ENCODE data around the gene NFKBIB. TPM values are rescaled to one million over a fixed set of nuclear protein-coding genes. Genes with fewer than 3 reads are reported as not detected.
A peak's percentile ranks its signal among the peaks of the same experiment; 100 is the strongest.

Gene NFKBIB
- polyA plus RNA-seq, 3 donors = 6.7 to 29.4 (median 9.0) TPM

- Histone ChIP-seq H2AFZ (ENCODE audit: insufficient read depth, low read depth, low read length, poor library complexity, severe bottlenecking) (no peak overlapping the region), H3K27me3 (ENCODE audit: control insufficient read depth in 2 of 2, insufficient read depth in 2 of 2, low read length in 2 of 2) (no peaks in the 10 kb centered on the region), H3K4me2 (replicated peaks; ENCODE audit: extremely low read depth, low read length, poor library complexity, severe bottlenecking) (no peak overlapping the region), H3K9me3 (replicated peaks in 1 of 2; ENCODE audit: control insufficient read depth in 1 of 2, insufficient read depth in 1 of 2, low read length in 2 of 2) (no peaks in the 10 kb centered on the region), H3K27ac (ENCODE audit: low read depth in 1 of 2, low read length in 2 of 2) (no peak overlapping the region), H3K4me3 (replicated peaks in 1 of 3; ENCODE audit: low read depth in 2 of 3, low read length in 3 of 3) (no peak overlapping the region), H3K79me2 (ENCODE audit: insufficient read depth, low read length) (no peaks in the 10 kb centered on the region), H3K4me1 (ENCODE audit: control insufficient read depth in 1 of 2, insufficient read depth in 2 of 2, low read length in 2 of 2) (peaks cover 18 to 19% of the 10 kb centered on the region in 2 donors), H3K9ac (ENCODE audit: insufficient read depth, low read length, poor library complexity, severe bottlenecking) (no peak overlapping the region), H3K36me3 (replicated peaks in 1 of 2; ENCODE audit: control insufficient read depth in 1 of 2, insufficient read depth in 2 of 2, low read length in 2 of 2) (peaks cover 6 to 7% of the 10 kb centered on the region in 2 donors), H4K20me1 (ENCODE audit: insufficient read depth, low read length) (no peaks in the 10 kb centered on the region)
- no peak for TF ChIP-seq CTCF (IDR thresholded peaks at IDR 0.05)
- WGBS (ENCODE audit: insufficient coverage) = 77% methylated on average over 3 of the region's 6 CpGs
- H3K36me3 Mint-ChIP-seq = peaks cover 15 to 31% of the 10 kb centered on the region in 2 donors
- intact Hi-C loops (cut with micrococcal nuclease) = no loop called here
- no peaks in the 10 kb centered on the region for H3K9me3 Mint-ChIP-seq
- peak overlapping the region in 1 of 7 donors; percentile 61 for H3K27ac Mint-ChIP-seq
- no peak for DNase-seq
- H3K4me1 Mint-ChIP-seq = peaks cover 16% of the 10 kb centered on the region
- no peaks in the 10 kb centered on the region for H3K27me3 Mint-ChIP-seq (ENCODE audit: low read depth in 3 of 3)
- no peak overlapping the region for H3K4me3 Mint-ChIP-seq
These were observed 23.9 kb upstream of the NFKBIB start for GRCh38 chr19:38875656-38876395.

GRCh38 chr19:38877781-38878574 is 21.8 kb upstream of the NFKBIB start, which contains the start of gene RINL:
RINL (minus strand) TSS chr19:38878275; CDS start chr19:38876742, 1,533 bp downstream.
- H3K27me3 ChIP-seq (ENCODE audit: control insufficient read depth in 2 of 2, insufficient read depth in 2 of 2, low read length in 2 of 2) = no peaks in the 10 kb centered on the region
- peaks cover 18 to 19% of the 10 kb centered on the region in 2 donors for H3K4me1 ChIP-seq (ENCODE audit: control insufficient read depth in 1 of 2, insufficient read depth in 2 of 2, low read length in 2 of 2)
- H3K4me2 ChIP-seq (replicated peaks; ENCODE audit: extremely low read depth, low read length, poor library complexity, severe bottlenecking) = peak within 1 kb of the TSS; percentile 89
- Mint-ChIP-seq H3K27me3 (ENCODE audit: low read depth in 3 of 3) (no peaks in the 10 kb centered on the region), H3K27ac (peak within 1 kb of the TSS; percentile 81 to 94 (median 88)), H3K4me1 (peaks cover 16% of the 10 kb centered on the region), H3K4me3 (peak within 1 kb of the TSS; percentile 77 to 88), H3K9me3 (no peaks in the 10 kb centered on the region), H3K36me3 (peaks cover 18 to 44% of the 10 kb centered on the region in 2 donors)
- H3K9ac ChIP-seq (ENCODE audit: insufficient read depth, low read length, poor library complexity, severe bottlenecking) = peak within 1 kb of the TSS; percentile 77
- H2AFZ ChIP-seq (ENCODE audit: insufficient read depth, low read depth, low read length, poor library complexity, severe bottlenecking) = peak within 1 kb of the TSS; percentile 84
- intact Hi-C loops (cut with micrococcal nuclease) = no loop called here
- peak within 1 kb of the TSS; percentile 31 to 76 (median 49) for H3K4me3 ChIP-seq (replicated peaks in 1 of 3; ENCODE audit: low read depth in 2 of 3, low read length in 3 of 3)
- TF ChIP-seq CTCF (IDR thresholded peaks at IDR 0.05) = no peak
- peaks cover 20 to 27% of the 10 kb centered on the region in 2 donors for H3K36me3 ChIP-seq (replicated peaks in 1 of 2; ENCODE audit: control insufficient read depth in 1 of 2, insufficient read depth in 2 of 2, low read length in 2 of 2)
- peak within 1 kb of the TSS; percentile 57 to 88 for H3K27ac ChIP-seq (ENCODE audit: low read depth in 1 of 2, low read length in 2 of 2)
- no peaks in the 10 kb centered on the region for H4K20me1 ChIP-seq (ENCODE audit: insufficient read depth, low read length)
- H3K9me3 ChIP-seq (replicated peaks in 1 of 2; ENCODE audit: control insufficient read depth in 1 of 2, insufficient read depth in 1 of 2, low read length in 2 of 2) = no peaks in the 10 kb centered on the region
- H3K79me2 ChIP-seq (ENCODE audit: insufficient read depth, low read length) = no peaks in the 10 kb centered on the region
- peak; percentile 58 to 61 (median 58) for DNase-seq
- WGBS (ENCODE audit: insufficient coverage) = 2% methylated on average over 5 of the region's 11 CpGs

Measured in CD14-positive monocyte (primary cell).